Dermis microvascular lymphatic vessel endothelial cell (primary cell): ENCODE results near the gene PTBP1. TPM values are rescaled to one million over a fixed set of nuclear protein-coding genes. Genes with fewer than 3 reads are reported as not detected.
"Not testable (repeated sequence)": the region's sequence is repeated elsewhere in the genome, so short reads cannot be mapped to it uniquely, and the experiment has no call there.

Experiments used
- DNase-seq, 2 donors: peaks; one replicate each; pipeline versions ENCODE4 v3.0.0 to v3.0.0-alpha.2; 2010; ENCODE audit warnings: low read depth in 2 of 2
- total RNA-seq: library from RNA; depleted of rRNA; stranded (reverse); fragments of >200 nt; gene quantifications from 2 replicates; pipeline ENCODE4 v1.2.1, GENCODE V29; 2014

PTBP1 gene
- total RNA-seq, 1 donor from 2014 or later: 128 TPM

DNA sequence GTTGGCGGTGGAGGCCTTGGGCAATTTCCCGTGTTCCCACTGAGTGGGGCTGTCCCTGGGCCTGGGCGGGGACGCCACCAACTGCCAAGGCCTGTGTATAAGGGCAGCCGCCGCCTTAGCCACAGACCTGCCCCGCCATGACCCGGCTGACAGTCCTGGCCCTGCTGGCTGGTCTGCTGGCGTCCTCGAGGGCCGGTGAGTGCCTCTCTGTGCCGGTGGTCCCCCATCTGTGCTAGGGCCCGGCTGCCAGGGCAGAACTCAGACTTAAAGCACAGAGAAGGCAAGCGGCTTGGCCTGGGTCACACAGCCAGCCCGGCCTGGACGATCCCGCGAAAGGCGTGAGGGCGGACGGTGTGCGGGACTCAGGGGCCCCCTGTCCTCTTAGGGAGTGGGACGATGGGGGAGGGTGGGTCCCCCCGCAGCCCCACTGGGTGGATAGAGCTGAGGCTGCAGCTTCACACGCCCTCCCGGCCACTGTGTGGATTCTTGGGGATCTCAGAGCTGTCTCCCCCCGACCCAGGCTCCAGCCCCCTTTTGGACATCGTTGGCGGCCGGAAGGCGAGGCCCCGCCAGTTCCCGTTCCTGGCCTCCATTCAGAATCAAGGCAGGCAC is 30.6 kb downstream of the PTBP1 start, which contains the start of gene AZU1:
Gene AZU1 (plus strand): TSS at position 128 of the 612 bp plus-strand sequence. CDS start 10 bp downstream, at position 138.
- no peak for DNase-seq

DNA sequence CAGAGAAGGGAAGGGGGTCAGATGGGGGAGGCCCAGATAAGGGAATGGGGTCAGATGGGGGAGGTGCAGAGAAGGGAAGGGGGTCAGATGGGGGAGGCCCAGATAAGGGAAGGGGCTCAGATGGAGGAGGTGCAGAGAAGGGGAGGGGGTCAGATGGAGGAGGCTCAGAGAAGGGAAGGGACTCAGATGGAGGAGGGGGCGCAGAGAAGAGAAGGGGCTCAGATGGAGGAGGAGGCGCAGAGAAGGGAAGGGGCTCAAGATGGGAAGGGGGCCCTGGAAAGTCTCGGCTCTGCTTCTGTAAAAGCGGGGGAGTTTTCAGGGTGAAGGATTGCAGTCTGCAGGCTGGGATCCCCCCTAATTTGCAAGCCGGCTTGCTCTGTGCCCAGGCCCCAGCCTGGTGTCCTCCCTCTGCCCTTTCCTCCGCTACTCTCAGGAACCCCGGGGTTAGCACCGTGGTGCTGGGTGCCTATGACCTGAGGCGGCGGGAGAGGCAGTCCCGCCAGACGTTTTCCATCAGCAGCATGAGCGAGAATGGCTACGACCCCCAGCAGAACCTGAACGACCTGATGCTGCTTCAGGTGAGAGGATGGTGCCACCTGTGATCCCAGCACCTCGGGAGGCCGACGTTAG is 32.0 kb downstream of the PTBP1 start:
- no peak for DNase-seq

DNA sequence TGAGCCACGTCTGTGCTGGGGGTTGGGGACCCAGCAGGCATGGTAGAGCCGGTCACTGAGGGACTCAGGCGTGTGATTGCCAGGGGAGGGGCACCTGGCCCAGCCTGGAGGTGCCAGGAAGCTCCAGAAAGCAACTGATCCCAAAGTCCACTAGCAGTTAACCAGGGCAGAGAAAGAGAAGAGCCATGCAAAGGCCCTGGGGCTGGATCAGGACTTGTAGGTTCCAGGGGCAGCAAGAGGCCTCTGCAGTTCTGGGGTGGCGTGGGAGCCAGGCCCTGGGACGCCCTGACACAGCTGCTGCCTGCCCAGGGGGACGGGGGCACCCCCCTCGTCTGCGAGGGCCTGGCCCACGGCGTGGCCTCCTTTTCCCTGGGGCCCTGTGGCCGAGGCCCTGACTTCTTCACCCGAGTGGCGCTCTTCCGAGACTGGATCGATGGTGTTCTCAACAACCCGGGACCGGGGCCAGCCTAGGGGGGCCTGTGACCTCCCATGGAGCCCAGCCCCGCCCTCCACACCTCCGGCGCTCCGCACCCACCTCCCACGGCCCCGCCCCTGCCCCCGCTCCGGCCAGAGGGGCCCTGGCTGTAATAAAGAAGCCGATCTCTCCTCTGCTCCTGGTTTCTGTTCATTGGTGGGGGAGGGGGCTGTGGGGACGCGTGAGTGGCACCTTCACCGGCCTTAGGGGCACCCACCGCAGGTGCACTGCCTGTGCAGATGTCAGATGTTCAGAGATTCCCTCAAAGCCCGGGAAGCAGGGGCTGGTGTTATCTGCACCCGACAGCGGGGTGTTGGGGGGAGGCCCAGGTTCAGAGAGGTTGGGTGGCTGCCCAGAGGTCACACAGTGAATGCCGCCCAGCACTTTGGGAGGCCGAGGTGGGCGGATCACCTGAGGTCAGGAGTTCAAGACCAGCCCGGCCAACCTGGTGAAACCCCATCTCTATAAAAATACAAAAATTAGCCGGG is 34.4 kb downstream of the PTBP1 start:
- no peak for DNase-seq

DNA sequence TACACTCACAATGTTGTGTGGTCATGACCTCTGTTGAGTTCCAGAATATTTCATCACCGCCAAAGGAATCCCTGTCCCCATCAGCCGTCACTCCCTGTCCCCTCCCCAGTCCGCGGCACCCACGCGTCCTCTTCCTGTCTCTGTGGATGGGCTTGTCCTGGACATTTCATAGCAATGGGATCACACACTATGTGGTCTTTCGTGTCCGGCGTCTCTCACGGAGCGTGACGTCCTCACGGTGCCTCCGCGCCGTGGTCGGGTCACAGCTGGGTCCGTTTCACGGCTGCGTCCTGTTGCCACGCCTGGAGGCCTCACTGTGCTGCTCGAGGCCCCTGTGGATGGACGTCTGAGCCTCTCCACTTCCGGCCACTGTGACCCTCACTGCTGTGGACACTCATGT is 37.0 kb downstream of the PTBP1 start:
- DNase-seq: no peak

DNA sequence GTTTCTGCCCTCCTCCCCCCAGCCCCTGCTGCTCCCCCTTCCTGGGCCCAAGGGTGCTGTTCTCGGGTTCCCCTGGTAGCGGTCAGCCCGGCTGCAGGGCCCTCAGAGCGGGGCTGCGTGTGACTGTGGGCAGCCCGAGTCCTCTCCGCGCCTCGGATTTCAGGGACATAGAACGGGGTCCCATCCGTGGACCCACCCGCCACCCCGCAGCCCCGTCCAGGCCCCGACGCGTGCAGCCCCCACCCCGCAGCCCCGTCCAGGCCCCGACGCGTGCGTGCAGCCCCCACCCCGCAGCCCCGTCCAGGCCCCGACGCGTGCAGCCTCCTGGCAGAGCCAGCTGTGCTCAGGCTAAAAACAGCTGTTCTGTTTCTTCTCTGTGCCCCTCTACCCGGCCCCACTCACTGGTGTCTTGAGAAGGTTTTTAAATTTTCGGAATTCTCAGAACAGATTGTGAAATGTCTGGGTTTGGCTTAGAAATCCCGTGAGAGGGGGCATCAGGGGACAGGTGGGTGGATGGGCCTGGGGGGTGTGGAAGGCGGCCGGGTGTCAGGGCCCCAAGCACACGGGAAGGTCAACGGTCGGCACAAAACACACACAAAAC is 38.1 kb downstream of the PTBP1 start:
- DNase-seq: no peak

DNA sequence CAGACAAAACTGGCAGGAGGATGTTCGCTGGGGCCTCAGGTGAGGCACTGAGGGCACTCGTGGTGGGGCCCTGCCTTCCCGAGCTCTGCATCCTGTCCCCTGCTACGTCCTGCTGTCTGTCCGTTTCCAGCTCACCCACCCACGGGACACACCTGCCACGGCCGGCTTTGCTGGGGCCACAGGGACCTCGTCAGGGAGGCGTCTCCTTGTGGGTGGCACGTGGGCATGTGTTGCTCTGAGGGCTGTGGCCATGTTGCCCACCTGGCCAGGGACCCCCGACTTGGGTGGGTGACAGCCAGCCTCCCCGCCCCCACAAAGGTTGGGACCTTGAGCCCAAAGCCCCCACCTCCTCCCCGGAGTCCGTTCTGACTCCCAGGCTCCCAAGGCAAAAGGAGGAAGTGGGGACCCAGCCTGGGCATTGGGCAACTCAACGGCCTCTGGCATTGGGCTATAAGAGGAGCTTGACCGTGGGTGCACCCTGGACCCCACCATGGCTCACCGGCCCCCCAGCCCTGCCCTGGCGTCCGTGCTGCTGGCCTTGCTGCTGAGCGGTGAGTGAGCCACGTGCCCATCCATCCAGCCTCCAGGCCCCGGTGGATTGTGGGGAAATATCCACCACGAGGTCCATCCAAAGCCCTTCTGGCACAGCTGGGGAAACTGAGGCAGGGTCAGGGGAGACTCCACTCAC is 43.4 kb downstream of the PTBP1 start, which contains the start of gene PRTN3:
Gene PRTN3 (plus strand): TSS at position 481 of the 688 bp plus-strand sequence. CDS start 10 bp downstream, at position 491.
- DNase-seq: no peak

GRCh38 chr19:842802-843179 is 45.5 kb downstream of the PTBP1 start:
- DNase-seq: not testable (repeated sequence)

DNA sequence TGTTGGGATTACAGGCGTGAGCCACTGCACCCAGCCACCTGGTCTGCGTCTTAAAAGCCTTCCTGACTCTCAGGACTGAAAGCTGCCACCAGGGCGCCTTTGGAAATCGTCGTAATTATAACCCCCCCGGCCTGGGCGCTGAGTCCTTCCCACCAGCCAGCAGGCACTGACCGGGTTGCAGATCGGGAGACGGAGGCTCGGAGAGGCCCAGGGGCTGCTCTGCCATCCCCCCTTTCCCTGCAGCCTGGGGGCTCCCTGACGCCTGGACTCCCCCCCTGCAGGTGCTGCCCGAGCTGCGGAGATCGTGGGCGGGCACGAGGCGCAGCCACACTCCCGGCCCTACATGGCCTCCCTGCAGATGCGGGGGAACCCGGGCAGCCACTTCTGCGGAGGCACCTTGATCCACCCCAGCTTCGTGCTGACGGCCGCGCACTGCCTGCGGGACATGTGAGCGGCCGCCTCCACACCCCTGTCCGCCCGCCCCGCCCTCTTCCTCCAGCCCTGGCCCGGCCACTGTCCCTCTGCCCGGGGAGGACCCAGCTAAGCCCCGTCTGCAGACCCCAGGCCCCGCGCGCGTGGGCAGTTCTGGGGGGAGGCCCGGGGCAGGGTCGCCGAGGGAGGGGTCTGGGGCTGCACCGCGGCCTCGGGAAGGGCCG is 46.1 kb downstream of the PTBP1 start:
- DNase-seq: no peak

- DNase-seq: no peak
Observed at GRCh38 chr19:843836-844545, 46.7 kb downstream of the PTBP1 start.

DNA sequence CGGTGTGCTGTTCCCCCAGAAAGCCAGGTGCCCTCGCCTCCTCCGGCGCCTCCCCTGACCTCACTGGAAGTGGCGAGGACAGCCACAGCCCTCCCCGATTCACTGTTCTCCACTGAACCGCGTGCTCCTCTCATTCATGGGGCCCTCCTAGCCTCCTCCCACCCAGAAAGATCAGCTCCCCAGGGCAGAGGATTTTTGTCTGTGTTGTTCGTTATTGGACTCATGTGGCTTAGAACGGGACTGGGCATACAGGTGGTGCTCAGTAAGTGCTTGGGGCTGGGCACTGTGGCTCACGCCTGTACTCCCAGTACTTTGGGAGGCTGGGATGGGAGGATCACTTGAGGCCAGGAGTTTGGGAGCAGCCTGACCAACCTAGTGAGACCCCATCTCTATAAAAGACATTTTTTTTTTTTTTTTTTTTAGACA is 47.3 kb downstream of the PTBP1 start:
- DNase-seq: no peak

DNA sequence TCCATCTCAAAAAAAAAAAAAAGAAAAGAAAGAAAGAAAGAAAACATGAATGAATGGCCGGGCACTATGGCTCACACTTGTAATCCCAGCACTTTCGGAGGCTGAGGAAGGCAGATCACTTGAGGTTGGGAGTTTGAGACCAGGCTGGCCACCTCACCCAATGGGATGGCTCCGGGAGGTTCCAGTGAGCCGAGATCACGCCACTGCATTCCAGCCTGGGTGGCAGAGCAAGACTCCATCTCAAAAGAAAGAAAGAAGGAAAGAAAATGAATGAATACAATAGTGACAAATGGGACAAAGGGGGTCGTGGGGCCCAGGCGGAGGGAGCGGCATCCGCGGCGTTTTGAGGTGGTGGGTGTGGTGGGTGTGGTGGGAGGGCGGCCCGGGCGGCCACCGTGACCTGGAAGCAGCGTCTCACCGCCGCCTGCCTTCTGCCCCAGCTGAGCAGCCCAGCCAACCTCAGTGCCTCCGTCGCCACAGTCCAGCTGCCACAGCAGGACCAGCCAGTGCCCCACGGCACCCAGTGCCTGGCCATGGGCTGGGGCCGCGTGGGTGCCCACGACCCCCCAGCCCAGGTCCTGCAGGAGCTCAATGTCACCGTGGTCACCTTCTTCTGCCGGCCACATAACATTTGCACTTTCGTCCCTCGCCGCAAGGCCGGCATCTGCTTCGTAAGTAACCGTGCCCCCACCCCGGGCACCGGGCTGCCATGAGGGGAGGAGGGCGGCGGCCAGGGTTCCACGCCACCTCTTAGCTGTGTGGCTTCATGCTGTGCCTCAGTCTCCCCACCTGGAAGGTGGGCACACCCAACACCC is 48.7 kb downstream of the PTBP1 start:
- DNase-seq: no peak

GRCh38 chr19:848386-848921 is 51.2 kb downstream of the PTBP1 start:
- no peak for DNase-seq

DNA sequence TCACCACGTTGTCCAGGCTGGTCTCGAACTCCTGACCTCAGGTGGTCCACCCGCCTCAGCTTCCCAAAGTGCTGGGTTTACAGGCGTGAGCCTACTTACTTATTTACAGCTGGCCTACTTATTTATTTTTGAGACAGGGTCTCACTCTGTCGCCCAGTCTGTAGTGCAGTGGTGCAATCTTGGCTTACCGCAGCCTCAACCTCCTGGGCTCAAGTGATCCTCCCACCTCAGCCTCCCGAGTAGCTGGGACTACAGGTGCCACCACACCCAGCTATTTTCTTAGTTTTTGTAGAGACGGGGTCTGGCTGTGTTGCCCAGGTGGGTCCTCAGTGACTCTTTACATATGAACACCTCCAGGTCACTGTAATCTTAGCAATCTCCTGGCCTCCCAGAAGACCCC is 51.9 kb downstream of the PTBP1 start:
- not testable (repeated sequence) for DNase-seq

DNA sequence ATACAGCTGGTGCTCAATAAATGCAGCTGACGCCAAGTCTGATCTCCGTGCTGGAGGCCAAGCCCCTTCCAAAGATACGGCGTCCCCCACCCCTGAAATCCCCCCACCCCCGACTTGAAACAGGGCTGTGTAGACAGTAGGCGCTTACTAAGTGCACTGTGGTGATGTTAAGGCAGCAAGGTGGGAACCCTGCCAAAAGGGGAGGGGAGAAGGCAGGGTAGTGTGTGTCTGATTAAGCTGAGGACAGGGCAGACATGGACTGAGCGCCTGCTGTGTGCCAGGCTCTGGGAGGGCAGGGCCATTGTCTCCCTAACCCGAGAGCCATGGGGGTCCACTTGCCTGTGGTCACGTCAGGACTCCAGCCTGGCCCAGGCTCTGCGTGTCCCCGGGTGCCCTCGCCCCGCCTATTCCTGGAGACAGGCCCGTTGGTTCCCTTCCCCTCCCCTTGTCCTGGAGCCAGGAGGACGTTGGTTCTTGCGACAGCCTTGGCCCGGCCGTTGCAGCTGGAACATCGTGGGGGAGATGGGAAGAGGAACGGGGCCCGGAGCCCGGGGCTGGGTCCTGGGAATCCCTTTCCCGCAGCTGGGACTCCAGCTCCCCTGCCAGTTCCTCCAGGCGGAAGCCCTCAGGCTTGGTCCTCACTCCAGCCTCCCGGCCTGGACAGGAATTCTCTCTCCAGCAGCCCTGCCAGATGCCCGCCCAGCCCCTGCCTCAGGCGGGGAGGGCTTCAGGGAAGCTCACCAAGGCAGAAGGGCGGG is 53.1 kb downstream of the PTBP1 start:
- no peak for DNase-seq

GRCh38 chr19:850979-851335 is 53.7 kb downstream of the PTBP1 start:
- no peak for DNase-seq

DNA sequence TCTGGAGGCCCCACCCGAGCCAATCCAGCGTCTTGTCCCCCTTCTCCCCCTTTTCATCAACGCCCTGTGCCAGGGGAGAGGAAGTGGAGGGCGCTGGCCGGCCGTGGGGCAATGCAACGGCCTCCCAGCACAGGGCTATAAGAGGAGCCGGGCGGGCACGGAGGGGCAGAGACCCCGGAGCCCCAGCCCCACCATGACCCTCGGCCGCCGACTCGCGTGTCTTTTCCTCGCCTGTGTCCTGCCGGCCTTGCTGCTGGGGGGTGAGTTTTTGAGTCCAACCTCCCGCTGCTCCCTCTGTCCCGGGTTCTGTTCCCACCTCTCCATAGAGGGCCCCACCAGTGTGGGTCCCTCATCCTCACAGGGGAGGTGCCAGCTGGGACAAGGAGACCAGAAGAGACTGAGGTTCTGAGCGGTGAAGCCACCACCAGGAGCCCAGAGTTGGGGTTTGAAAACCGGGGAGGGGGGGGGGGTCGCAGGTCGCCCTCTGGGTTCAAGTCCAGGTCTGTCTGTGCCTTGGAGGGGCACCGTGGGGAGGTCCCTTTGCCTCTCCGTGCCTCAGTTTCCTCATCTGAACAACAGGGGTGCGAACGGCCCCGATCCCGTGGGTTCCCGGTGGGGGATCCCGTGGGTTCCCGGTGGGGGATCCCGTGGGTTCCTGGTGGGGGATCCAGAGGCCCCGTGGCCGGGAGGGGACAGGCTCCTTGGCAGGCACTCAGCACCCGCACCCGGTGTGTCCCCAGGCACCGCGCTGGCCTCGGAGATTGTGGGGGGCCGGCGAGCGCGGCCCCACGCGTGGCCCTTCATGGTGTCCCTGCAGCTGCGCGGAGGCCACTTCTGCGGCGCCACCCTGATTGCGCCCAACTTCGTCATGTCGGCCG is 55.1 kb downstream of the PTBP1 start, which contains the start of gene ELANE:
Gene ELANE (plus strand): TSS at position 168 of the 878 bp plus-strand sequence. CDS start 26 bp downstream, at position 194.
- DNase-seq: no peak

DNA sequence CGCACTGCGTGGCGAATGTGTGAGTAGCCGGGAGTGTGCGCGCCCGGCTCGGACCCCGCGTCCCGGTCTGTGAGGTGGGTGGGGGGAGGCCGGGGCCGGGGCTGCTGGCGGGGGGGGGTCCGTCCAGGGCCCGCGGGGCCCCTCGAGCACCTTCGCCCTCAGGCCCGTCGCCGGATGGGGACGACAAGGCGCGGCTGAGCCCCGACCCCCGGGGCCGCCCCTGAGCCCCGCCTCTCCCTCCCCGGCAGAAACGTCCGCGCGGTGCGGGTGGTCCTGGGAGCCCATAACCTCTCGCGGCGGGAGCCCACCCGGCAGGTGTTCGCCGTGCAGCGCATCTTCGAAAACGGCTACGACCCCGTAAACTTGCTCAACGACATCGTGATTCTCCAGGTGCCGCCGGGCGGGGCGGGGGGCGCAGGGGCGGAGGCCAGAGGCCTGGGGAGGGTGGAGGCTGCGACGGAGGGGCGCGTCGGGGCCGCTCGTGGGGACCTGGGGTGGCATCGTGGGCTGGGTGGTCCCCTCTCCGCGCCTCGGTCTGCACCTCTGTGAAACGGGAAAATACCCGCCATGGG is 55.8 kb downstream of the PTBP1 start:
- DNase-seq: no peak
